Smooth muscle cell (in vitro differentiated cells): ENCODE measurements around the gene G3BP1. TPM values are rescaled to one million over a fixed set of nuclear protein-coding genes. Genes with fewer than 3 reads are reported as not detected.
A peak's percentile ranks its signal among the peaks of the same experiment; 100 is the strongest.

ENCODE experiments used
- DNase-seq: peaks from one replicate; lab custom pipeline; 2025; ENCODE audit not compliant: unreplicated experiment; lab: John Stamatoyannopoulos, UW
- H2AFZ ChIP-seq: fragments of 200-600 bp; sonication (generic); 2 replicates; pipeline ENCODE4 v1.6.0; 2016; ENCODE audit warnings: antibody characterized with exemption, low read depth, mild to moderate bottlenecking
- H3F3A ChIP-seq: fragments of 200-600 bp; sonication (generic); 2 replicates; pipeline ENCODE4 v1.6.0; 2017; ENCODE audit warnings: antibody characterized with exemption, low read depth
- H3K27ac ChIP-seq: fragments of 200-600 bp; sonication (generic); 2 replicates; pipeline ENCODE4 v1.5.1; 2016; ENCODE audit warnings: low read depth, mild to moderate bottlenecking
- H3K27me3 ChIP-seq: fragments of 200-600 bp; sonication (generic); 2 replicates; pipeline ENCODE4 v1.6.1; 2016; ENCODE audit warnings: low read depth, mild to moderate bottlenecking
- H3K36me3 ChIP-seq: fragments of 200-600 bp; sonication (generic); 2 replicates; pipeline ENCODE4 v1.5.1; 2016; ENCODE audit warnings: low read depth
- H3K4me1 ChIP-seq: fragments of 200-600 bp; sonication (generic); 2 replicates; pipeline ENCODE4 v1.5.1; 2016; ENCODE audit warnings: low read depth
- H3K4me2 ChIP-seq: fragments of 200-600 bp; sonication (generic); 2 replicates; pipeline ENCODE4 v1.6.0; 2016; ENCODE audit warnings: mild to moderate bottlenecking
- H3K4me3 ChIP-seq: fragments of 200-600 bp; sonication (generic); 2 replicates; pipeline ENCODE4 v1.5.1; 2016; ENCODE audit warnings: mild to moderate bottlenecking
- H3K79me2 ChIP-seq: fragments of 200-600 bp; sonication (generic); 2 replicates; pipeline ENCODE4 v1.6.0; 2016; ENCODE audit warnings: low read depth, mild to moderate bottlenecking
- H3K9ac ChIP-seq: fragments of 200-600 bp; sonication (generic); 2 replicates; pipeline ENCODE4 v1.6.0; 2016; ENCODE audit warnings: low read depth
- H3K9me3 ChIP-seq: fragments of 200-600 bp; sonication (generic); replicated peaks from 2 replicates; pipeline ENCODE4 v1.5.1; 2016; ENCODE audit warnings: low read depth
- H4K20me1 ChIP-seq: fragments of 200-600 bp; sonication (generic); 2 replicates; pipeline ENCODE4 v1.6.0; 2016; ENCODE audit warnings: low read depth
- CTCF ChIP-seq: fragments of 200-600 bp; sonication (generic); IDR thresholded peaks from 2 replicates; pipeline ENCODE4 v1.5.1; 2017; ENCODE audit warnings: borderline replicate concordance, mild to moderate bottlenecking, antibody characterized with exemption; ENCODE audit not compliant: insufficient read depth, poor library complexity, severe bottlenecking
- WGBS: methylation state at CpG from one replicate; pipeline ENCODE4 v1.1.7; 2016; ENCODE audit warnings: low lambda C conversion rate; 5-methylcytosine and 5-hydroxymethylcytosine counted together
- polyA plus RNA-seq: library from polyadenylated mRNA; unstranded; fragments of >200 nt; fragmentation: Nextera tagmentation; extraction: Ambion mirVana; gene quantifications from 2 replicates; pipeline ENCODE4 v1.2.1, GENCODE V29; 2016
- total RNA-seq: library from RNA; depleted of rRNA; stranded (reverse); fragments of >200 nt; gene quantifications from 2 replicates; pipeline ENCODE4 v1.2.3, GENCODE V29; 2014

G3BP1 gene
- total and polyA plus RNA-seq, 2 experiments from 2014 or later, result 69.5 to 96.8 TPM

- H3K4me2 ChIP-seq, result peak overlapping the region; percentile 82
- no peaks in the 10 kb centered on the region for H3K27me3 ChIP-seq
- H3K9ac ChIP-seq, result peak overlapping the region; percentile 85
- no peak overlapping the region for H2AFZ ChIP-seq
- no peak for DNase-seq
- no peak for TF ChIP-seq CTCF
- H3K9me3 ChIP-seq, result no peaks in the 10 kb centered on the region
- H3K4me1 ChIP-seq, result peaks cover 18% of the 10 kb centered on the region
- H3K36me3 ChIP-seq, result no peaks in the 10 kb centered on the region
- peak overlapping the region; percentile 97 for H3K27ac ChIP-seq
- WGBS, result 60% methylated on average over 6 of the region's 6 CpGs
- H4K20me1 ChIP-seq, result no peaks in the 10 kb centered on the region
- peaks cover 43% of the 10 kb centered on the region for H3F3A ChIP-seq
- no peaks in the 10 kb centered on the region for H3K79me2 ChIP-seq
- H3K4me3 ChIP-seq, result no peak overlapping the region
Observed at GRCh38 chr5:151741678-151742423, 29.9 kb upstream of the G3BP1 start.

- Histone ChIP-seq H3K36me3 (no peaks in the 10 kb centered on the region), H2AFZ (no peak overlapping the region), H3F3A (peaks cover 41% of the 10 kb centered on the region), H3K27me3 (no peaks in the 10 kb centered on the region), H3K9ac (no peak overlapping the region), H3K79me2 (no peaks in the 10 kb centered on the region), H3K4me2 (no peak overlapping the region), H3K9me3 (no peaks in the 10 kb centered on the region), H4K20me1 (no peaks in the 10 kb centered on the region), H3K27ac (peak overlapping the region; percentile 97), H3K4me1 (peaks cover 18% of the 10 kb centered on the region), H3K4me3 (no peak overlapping the region)
- no peak for DNase-seq
- 51% methylated on average over 7 of the region's 7 CpGs for WGBS
- TF ChIP-seq CTCF, result peak; percentile 76
Observed at GRCh38 chr5:151742870-151743294, 28.9 kb upstream of the G3BP1 start.

GRCh38 chr5:151743530-151743929 lies 28.2 kb upstream of the G3BP1 start:
- H3K4me3 ChIP-seq, result no peak overlapping the region
- H3K9me3 ChIP-seq, result no peaks in the 10 kb centered on the region
- no peak for DNase-seq
- H3K4me2 ChIP-seq, result no peak overlapping the region
- no peak for TF ChIP-seq CTCF
- H3K27me3 ChIP-seq, result no peaks in the 10 kb centered on the region
- H3K9ac ChIP-seq, result no peak overlapping the region
- no peaks in the 10 kb centered on the region for H3K36me3 ChIP-seq
- H4K20me1 ChIP-seq, result no peaks in the 10 kb centered on the region
- H3K4me1 ChIP-seq, result peaks cover 13% of the 10 kb centered on the region
- no peaks in the 10 kb centered on the region for H3K79me2 ChIP-seq
- peaks cover 34% of the 10 kb centered on the region for H3F3A ChIP-seq
- peak overlapping the region; percentile 69 for H3K27ac ChIP-seq
- 89% methylated on average over 1 of the region's 1 CpG for WGBS
- no peak overlapping the region for H2AFZ ChIP-seq
